HepG2 (cell line): ENCODE data around the gene GPR17. TPM values are rescaled to one million over a fixed set of nuclear protein-coding genes. Genes with fewer than 3 reads are reported as not detected.

Source experiments
- CHD2 ChIP-seq: IDR thresholded peaks from 2 replicates; pipeline ENCODE4 v1.6.1; 2011; ENCODE audit warnings: low read depth, low read length, improper control_type of control experiment
- E2F5 ChIP-seq: sonication (generic); formaldehyde crosslinking; conservative IDR thresholded peaks from 2 replicates; pipeline ENCODE4 v1.4.0; 2020; ENCODE audit warnings: missing genetic modification reagents
- FIP1L1 ChIP-seq: fragments of 200-400 bp; formaldehyde crosslinking; IDR thresholded peaks from 2 replicates; pipeline ENCODE4 v1.6.1; 2018; ENCODE audit warnings: low read depth, mild to moderate bottlenecking, low read length, moderate library complexity, borderline replicate concordance; ENCODE audit not compliant: insufficient read depth
- FOXP4 ChIP-seq: sonication (generic); formaldehyde crosslinking; IDR thresholded peaks from 2 replicates; pipeline ENCODE4 v1.4.0; 2020; ENCODE audit warnings: missing genetic modification reagents
- GATAD2A ChIP-seq: IDR thresholded peaks from 2 replicates; pipeline ENCODE4 v1.6.1; 2016
- HDAC1 ChIP-seq: sonication (generic); formaldehyde crosslinking; IDR thresholded peaks from 2 replicates; pipeline ENCODE4 v1.5.1; 2020; ENCODE audit warnings: mild to moderate bottlenecking, missing genetic modification reagents
- HMG20B ChIP-seq: conservative IDR thresholded peaks from 2 replicates; pipeline ENCODE4 v1.6.1; 2016; ENCODE audit warnings: missing genetic modification reagents, missing compliant biosample characterization
- MTA3 ChIP-seq: sonication (generic); formaldehyde crosslinking; IDR thresholded peaks from 2 replicates; pipeline ENCODE4 v1.4.0; 2020; ENCODE audit warnings: missing genetic modification reagents
- SNAPC5 ChIP-seq: sonication (generic); formaldehyde crosslinking; IDR thresholded peaks from 2 replicates; pipeline ENCODE4 v1.8.1; 2023; ENCODE audit warnings: mild to moderate bottlenecking, missing genetic modification reagents, borderline replicate concordance
- SRSF9 ChIP-seq: fragments of 200-400 bp; formaldehyde crosslinking; IDR thresholded peaks from 2 replicates; pipeline ENCODE4 v1.6.1; 2018; ENCODE audit warnings: borderline replicate concordance, mild to moderate bottlenecking, low read depth, low read length; ENCODE audit not compliant: insufficient read depth, poor library complexity, severe bottlenecking
- ZNF549 ChIP-seq: sonication (generic); formaldehyde crosslinking; IDR thresholded peaks from 2 replicates; pipeline ENCODE4 v1.5.0; 2020; ENCODE audit warnings: missing genetic modification reagents
- ZNF605 ChIP-seq: sonication (generic); formaldehyde crosslinking; IDR thresholded peaks from 2 replicates; pipeline ENCODE4 v1.8.0; 2022; ENCODE audit warnings: mild to moderate bottlenecking, missing genetic modification reagents
- ZNF775 ChIP-seq: sonication (generic); formaldehyde crosslinking; IDR thresholded peaks from 2 replicates; pipeline ENCODE4 v1.4.0; 2020; ENCODE audit warnings: missing genetic modification reagents, mild to moderate bottlenecking, moderate library complexity, borderline replicate concordance
- ZSCAN9 ChIP-seq: IDR thresholded peaks from 2 replicates; pipeline ENCODE4 v1.6.1; 2016; ENCODE audit warnings: borderline replicate concordance
- polyA plus RNA-seq, 8 experiments: library from polyadenylated mRNA; depleted of rRNA in 3 of 8; stranded (reverse) in 7 of 8; unstranded in 1 of 8; fragments of >200 nt; fragmentation: Illumina TruSeq in 4 of 8; extraction: Trizol in 4 of 8; gene quantifications; 2 replicates each; pipeline versions ENCODE4 v1.2.1 to v1.2.3, GENCODE V29; 2011 to 2016; ENCODE audit warnings: low read depth in 4 of 8, missing spikeins in 1 of 8, mixed read lengths in 1 of 8; ENCODE audit not compliant: insufficient read depth in 1 of 8
- total RNA-seq, 5 experiments: library from RNA; depleted of rRNA; stranded (reverse); fragments of >200 nt; fragmentation: Illumina TruSeq; extraction: Trizol; gene quantifications; 2 replicates each; pipeline ENCODE4 v1.2.3, GENCODE V29; 2016; ENCODE audit warnings: low read depth in 1 of 5
- TF ChIP-seq, protein P1 (sequence below), 2 experiments: sonication (generic) in 1 of 2; formaldehyde crosslinking in 1 of 2; IDR thresholded peaks; 2 replicates each; pipeline versions ENCODE4 v1.5.1 to v1.6.1; 2011 to 2020; ENCODE audit warnings: borderline replicate concordance in 1 of 2, low read depth in 1 of 2, low read length in 1 of 2, mild to moderate bottlenecking in 1 of 2, missing genetic modification reagents in 1 of 2, moderate library complexity in 1 of 2
- TF ChIP-seq, protein P2 (sequence below): sonication (generic); IDR thresholded peaks from 2 replicates; pipeline ENCODE4 v1.6.1; 2016; ENCODE audit warnings: low read depth, borderline replicate concordance
- TF ChIP-seq, protein P3 (sequence below): sonication (generic); formaldehyde crosslinking; IDR thresholded peaks from 2 replicates; pipeline ENCODE4 v1.4.0; 2020; ENCODE audit warnings: mild to moderate bottlenecking, missing genetic modification reagents

Gene GPR17
- total and polyA plus RNA-seq, 2 of the 13 experiments (the other 11 are each of a cell fraction or from before 2014, with no cell fraction given): not detected

DNA sequence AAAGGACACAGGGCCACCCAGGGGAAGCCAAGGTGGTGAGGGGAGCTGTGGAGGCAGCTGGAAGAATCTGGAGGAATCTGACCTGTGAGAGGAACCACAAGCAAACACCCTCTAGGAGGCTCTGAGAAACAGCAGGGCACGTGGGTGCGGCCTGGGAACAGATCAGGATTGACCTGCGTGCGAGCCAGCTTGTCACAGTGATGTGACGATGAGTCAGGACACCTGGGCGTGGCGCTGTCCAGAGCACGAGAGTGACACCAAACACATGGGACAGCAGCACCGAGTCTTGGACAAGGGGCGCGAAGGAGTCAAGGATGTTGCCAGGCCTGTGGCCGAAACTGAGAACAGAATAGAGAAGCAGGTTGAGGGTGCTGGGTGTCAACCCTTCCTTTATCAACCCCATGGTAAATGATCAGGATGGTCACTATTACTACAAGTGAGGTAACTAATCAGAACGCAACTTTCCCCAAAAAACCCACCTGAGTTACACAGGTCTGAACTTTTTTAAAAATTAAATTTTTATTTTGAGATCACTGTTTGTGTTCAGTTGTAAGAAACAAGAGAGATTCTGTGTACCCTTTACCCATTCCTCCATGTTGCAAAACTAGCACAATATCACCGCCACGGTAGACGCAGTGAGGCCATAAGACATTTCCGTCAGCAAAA is 54.7 kb downstream of the GPR17 start (continued):
- TF ChIP-seq ZNF549 (CRISPR knock-in tag) (no peak), HDAC1 (CRISPR knock-in tag) (no peak), ZNF775 (CRISPR knock-in tag) (peak; percentile 57; the same call in 1 of the 2 replicates), GATAD2A (CRISPR knock-in tag) (peak; percentile 80), MTA3 (CRISPR knock-in tag) (no peak), ZNF605 (peak; percentile 10; the same call in 1 of the 2 replicates), FOXP4 (peak; percentile 45; the same call in 1 of the 2 replicates), ZSCAN9 (CRISPR knock-in tag) (peak; percentile 72; the same call in 1 of the 2 replicates), SNAPC5 (CRISPR knock-in tag) (0 out of 2 replicates have a peak, but pooled peaks have one; percentile 15), E2F5 (no peak), FIP1L1 (0 out of 2 replicates have a peak, but pooled peaks have one; percentile 28), SRSF9 (no peak), CHD2 (no peak), HMG20B (0 out of 2 replicates have a peak, but pooled peaks have one; percentile 23)
- TF ChIP-seq, protein P1, sequence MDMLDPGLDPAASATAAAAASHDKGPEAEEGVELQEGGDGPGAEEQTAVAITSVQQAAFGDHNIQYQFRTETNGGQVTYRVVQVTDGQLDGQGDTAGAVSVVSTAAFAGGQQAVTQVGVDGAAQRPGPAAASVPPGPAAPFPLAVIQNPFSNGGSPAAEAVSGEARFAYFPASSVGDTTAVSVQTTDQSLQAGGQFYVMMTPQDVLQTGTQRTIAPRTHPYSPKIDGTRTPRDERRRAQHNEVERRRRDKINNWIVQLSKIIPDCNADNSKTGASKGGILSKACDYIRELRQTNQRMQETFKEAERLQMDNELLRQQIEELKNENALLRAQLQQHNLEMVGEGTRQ (IDR thresholded peaks at IDR 0.05; ENCODE audit: low read depth, low read length): peak; percentile 65
- TF ChIP-seq, protein P1 (CRISPR knock-in tag; IDR thresholded peaks at IDR 0.05; ENCODE audit: borderline replicate concordance): no peak
- TF ChIP-seq, protein P2, sequence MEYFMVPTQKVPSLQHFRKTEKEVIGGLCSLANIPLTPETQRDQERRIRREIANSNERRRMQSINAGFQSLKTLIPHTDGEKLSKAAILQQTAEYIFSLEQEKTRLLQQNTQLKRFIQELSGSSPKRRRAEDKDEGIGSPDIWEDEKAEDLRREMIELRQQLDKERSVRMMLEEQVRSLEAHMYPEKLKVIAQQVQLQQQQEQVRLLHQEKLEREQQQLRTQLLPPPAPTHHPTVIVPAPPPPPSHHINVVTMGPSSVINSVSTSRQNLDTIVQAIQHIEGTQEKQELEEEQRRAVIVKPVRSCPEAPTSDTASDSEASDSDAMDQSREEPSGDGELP: peak; percentile 69; the same call in 1 of the 2 replicates
- TF ChIP-seq, protein P3, sequence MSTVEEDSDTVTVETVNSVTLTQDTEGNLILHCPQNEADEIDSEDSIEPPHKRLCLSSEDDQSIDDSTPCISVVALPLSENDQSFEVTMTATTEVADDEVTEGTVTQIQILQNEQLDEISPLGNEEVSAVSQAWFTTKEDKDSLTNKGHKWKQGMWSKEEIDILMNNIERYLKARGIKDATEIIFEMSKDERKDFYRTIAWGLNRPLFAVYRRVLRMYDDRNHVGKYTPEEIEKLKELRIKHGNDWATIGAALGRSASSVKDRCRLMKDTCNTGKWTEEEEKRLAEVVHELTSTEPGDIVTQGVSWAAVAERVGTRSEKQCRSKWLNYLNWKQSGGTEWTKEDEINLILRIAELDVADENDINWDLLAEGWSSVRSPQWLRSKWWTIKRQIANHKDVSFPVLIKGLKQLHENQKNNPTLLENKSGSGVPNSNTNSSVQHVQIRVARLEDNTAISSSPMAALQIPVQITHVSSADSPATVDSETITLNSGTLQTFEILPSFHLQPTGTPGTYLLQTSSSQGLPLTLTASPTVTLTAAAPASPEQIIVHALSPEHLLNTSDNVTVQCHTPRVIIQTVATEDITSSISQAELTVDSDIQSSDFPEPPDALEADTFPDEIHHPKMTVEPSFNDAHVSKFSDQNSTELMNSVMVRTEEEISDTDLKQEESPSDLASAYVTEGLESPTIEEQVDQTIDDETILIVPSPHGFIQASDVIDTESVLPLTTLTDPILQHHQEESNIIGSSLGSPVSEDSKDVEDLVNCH: 0 out of 2 replicates have a peak, but pooled peaks have one; percentile 91
